Measurements from ENCODE around the gene CPNE7.
A peak's percentile ranks its signal among the peaks of the same experiment; 100 is the strongest.

CPNE7 gene

DNA sequence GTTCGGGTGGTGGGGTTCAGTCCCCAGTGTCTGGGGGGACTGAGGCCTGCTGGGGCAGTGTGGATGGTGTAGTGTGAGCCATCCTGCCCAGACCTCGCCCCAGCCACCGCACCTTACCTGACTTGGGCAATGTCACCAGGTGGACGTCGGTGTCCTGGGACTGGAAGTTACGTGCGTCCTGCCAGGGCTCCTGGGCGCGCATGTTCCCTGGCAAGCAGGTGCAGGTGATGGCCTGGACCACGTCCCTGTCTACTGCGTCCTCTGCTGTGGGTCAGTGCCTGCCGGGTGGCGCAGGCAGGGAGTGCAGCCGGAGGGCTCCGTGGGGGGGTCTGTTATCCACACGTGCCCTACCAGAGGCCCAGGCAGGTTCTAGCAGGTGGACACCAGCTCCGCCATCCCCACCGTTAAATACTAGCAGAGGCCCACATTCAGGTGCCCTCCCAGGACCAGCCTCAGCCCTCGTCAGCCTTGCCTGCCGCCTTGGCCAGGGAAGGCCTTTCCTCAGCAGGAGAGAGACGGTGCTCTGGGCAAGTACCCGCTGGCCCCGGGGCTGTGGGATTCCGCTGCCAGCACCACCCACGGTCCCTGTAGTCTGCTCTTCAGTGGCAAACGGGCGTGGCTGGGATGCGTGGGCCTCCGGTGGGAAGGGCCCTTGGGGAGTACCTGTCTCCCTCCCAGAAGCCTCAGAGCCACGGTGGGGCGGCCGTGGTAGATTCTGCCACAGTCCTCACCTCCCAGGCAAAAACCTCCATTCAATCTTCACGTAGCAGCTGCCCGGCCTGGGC, 29.8 kb downstream of the CPNE7 start:
- no peak for DNase-seq

- DNase-seq, result no peak
Measured at GRCh38 chr16:89606006-89606405, 30.4 kb downstream of the CPNE7 start.

DNA sequence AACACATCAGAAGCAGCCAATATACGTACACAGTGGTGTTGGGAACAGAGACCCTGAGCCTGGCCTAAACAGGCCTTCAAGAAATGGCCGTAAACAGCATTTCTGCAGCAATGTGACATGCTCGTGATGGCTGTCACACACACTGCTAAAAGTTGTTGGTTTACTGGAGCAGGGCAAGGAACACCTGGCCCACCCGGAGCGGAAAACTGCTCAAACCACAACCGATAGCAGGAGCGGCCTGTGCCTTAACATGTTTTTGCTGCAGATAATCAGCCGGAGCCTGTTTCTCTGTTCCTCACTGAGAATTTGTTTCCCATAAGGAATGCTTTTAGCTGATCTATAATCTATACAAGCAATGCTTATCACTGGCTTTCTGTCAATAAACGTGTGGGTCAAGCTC, 31.9 kb downstream of the CPNE7 start:
- DNase-seq, result no peak

GRCh38 chr16:89607937-89608740, 32.6 kb downstream of the CPNE7 start:
- no peak for DNase-seq

GRCh38 chr16:89610108-89610453, 34.5 kb downstream of the CPNE7 start:
- no peak for DNase-seq

DNA sequence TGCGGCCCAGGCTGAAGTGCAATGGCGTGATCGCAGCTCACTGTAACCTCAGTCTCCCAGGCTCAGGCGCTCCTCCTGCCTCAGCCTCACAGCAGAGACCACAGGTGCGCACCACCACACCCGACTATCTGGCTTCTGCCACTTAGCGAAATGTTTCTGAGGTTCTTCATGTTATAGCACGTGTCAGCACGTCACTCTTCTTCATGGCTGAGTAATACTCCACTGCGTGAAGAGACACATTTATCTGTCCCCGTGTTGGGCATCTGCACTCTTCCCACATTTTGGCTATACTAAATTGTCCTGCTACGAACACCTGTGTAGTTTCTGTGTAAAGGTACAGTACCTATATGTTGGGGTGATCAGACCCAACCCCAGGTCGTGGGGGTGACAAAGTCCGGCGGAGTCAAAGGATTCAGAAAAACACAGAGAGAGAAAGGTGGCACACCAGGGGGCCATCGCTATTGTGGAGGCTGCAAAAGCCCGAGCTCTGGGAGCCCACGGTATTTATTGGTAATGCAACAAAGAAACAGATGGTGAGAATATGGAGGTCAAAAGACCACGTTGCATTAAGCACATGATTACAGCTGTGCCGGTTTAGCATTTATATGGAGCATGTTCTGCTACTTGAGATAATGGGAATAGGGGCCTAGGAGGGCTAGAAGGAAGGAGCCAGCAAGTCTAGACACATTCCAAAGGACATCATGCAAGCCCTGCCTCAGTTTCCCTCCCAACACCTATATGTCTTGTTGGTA, 37.0 kb downstream of the CPNE7 start:
- DNase-seq, result no peak

GRCh38 chr16:89613231-89613953, 37.8 kb downstream of the CPNE7 start, which contains the start of gene DPEP1:
Gene DPEP1, plus strand, starts transcription at chr16:89613642. Its CDS starts 16,769 bp downstream, at chr16:89630411.
- peak; percentile 32 to 46 for DNase-seq

DNA sequence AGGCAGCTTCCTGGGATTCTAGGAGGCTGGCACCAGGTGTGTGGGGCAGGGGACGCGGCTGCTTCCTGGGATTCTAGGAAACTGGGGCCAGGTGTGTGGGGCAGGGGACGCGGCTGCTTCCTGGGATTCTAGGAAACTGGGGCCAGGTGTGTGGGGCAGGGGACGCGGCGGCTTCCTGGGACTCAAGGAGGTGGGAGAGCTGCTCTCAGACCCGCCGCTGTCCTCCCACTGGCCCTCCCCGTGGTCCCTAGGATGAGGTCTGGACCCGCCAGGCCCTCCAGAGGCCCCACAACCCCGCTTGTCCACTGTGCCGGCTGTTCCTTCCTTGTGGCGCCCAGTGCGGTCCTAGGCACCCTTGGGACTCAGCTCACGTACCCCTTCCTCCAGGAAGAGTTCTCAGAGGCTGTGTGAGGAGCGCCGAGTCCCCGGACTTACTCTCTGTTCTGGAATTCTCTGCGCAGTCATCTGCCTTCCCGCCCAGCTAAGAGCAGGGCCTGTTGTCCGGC, 38.4 kb downstream of the CPNE7 start:
- no peak for DNase-seq

- DNase-seq, result no peak
Measured at GRCh38 chr16:89615176-89615575, 39.6 kb downstream of the CPNE7 start.

GRCh38 chr16:89615596-89616090, 40.1 kb downstream of the CPNE7 start:
- DNase-seq, result no peak

GRCh38 chr16:89616623-89617022, 41.1 kb downstream of the CPNE7 start:
- DNase-seq, result no peak

GRCh38 chr16:89617036-89617435, 41.5 kb downstream of the CPNE7 start:
- DNase-seq, result no peak

GRCh38 chr16:89618109-89618998, 42.8 kb downstream of the CPNE7 start:
- no peak for DNase-seq

- no peak for DNase-seq
Measured at GRCh38 chr16:89619840-89620239, 44.3 kb downstream of the CPNE7 start.

DNA sequence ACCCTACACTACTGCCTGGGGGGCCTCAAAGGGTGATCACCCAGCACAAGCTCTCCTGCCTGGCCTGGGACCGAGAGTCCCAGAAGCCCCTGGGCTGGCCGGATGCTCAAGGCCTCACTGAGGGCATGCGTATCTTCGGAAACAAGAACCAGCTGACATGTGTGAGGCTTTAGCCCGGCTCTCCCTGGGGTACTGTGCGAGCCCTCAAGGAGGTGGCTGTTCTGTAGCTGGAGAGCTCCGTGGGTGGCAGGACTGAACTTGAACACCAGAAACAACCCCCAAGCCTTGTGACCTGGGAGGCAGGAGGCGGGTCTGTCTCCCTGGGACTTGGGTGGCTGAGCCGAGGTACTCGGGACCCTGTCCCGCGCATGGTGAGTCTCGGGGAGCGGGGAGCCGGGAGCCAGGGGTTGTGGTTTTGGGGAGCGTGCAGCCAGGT, 44.9 kb downstream of the CPNE7 start:
- DNase-seq, result no peak

DNA sequence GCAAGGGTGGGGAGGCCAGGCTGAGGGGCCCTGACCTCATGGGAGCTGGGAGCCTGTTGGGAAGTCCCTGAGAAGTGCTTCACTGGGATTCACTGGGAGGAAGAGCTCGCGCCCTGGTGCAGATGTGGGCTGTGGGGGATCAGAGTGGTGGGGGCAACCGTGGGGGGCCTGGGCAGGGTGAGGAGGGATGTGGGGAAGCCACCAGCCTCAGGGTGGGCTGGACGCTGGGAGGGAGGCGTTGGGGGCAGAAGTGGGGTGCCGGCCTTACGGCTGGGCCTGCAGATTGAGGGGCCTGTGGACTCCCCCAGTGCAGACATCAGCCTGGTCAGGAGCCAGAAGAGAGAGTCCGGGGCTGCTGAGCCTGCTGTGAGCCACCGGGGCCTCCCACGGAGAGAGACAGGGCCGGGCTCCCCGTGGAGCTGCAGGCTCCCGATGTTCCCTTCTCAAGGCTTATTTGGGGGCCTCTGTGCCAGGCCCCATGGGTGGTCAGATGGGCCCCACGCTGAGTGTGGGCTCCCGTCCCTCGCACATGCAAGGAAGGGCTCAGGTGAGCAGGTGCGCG, 45.7 kb downstream of the CPNE7 start:
- DNase-seq, result no peak

DNA sequence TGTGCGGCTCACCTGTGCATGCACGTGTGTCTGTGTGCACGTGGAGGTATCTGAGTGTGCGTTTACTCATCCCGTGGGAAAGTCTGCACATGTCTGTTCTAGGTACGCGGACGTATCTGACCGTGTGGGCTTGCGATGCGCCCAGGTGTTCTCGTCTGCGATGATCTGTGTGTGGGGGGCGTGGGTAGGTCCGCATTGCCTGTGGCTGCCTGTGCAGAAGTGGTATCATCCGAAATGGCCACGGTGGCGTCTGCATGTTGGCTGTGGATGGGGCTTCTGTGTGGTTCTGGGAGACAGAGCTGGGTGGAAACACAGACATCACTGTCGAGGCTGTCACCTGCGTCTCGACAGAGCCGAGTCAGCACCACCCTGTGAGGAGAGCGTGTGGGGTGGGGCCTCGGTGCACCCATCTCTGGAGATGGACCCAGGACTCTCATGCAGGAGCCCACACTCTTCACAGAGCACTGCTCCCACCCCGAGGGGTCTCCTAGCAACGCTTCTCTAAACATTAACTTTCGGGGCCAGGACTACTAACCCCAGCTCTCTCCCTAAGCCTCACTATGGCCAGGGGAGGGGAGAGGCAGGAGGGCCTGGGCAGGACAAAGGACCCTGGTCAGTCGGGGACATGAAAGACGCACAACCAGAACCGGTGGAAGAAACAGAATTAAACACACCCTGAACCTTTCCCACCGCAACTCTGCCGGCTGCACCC, 46.3 kb downstream of the CPNE7 start:
- DNase-seq, result no peak

GRCh38 chr16:89623511-89624261, 48.1 kb downstream of the CPNE7 start:
- no peak for DNase-seq
